ENCODE measurements around the gene FNDC8. TPM values are rescaled to one million over a fixed set of nuclear protein-coding genes. Genes with fewer than 3 reads are reported as not detected.
A peak's percentile ranks its signal among the peaks of the same experiment; 100 is the strongest.

FNDC8 gene
- polyA plus RNA-seq, 3 donors, result not detected

DNA sequence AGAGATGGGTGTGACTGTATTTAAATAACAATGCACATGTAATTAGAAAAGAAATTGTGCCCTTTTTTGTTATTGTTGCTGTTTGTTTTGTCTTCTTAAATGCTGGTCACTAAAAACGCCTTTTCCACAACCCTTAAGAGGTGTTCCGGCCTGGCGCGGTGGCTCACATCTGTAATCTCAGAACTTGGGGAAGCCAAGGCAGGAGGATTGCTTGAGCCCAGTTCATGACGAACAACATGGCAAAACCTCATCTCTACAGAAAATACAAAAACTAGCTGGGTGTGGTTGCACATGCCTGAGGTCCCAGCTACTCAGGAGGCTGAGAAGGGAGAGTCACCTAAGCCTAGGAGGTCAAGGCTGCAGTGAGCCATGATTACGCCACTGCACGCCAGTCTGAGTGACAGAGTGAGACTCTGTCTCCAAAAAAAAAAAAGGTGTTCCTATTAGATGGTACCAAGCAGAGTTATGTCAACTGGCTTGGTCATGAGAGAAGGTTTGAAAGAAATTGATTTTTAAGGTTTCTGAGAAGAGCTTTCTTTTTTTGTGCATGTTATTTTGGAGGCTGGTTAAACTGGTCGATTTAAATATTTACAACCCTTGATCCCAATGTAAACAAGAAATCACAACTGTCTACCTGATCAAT is 34.4 kb upstream of the FNDC8 start:
- peak overlapping the region in 1 of 3 experiments; percentile 100 for H3K4me3 ChIP-seq (replicated peaks in 1 of 3; ENCODE audit: low read depth in 2 of 3, low read length in 3 of 3)
- H3K9me3 Mint-ChIP-seq, result no peaks in the 10 kb centered on the region
- H3K4me2 ChIP-seq (replicated peaks; ENCODE audit: extremely low read depth, low read length, poor library complexity, severe bottlenecking), result peak overlapping the region; percentile 90
- H3K36me3 Mint-ChIP-seq, result peaks cover 0 to 12% of the 10 kb centered on the region in 2 donors
- peaks cover 21 to 28% of the 10 kb centered on the region in 2 donors for H3K4me1 ChIP-seq (ENCODE audit: control insufficient read depth in 1 of 2, insufficient read depth in 2 of 2, low read length in 2 of 2)
- no peak overlapping the region for H2AFZ ChIP-seq (ENCODE audit: insufficient read depth, low read depth, low read length, poor library complexity, severe bottlenecking)
- H3K9ac ChIP-seq (ENCODE audit: insufficient read depth, low read length, poor library complexity, severe bottlenecking), result no peak overlapping the region
- H3K27ac Mint-ChIP-seq, result peak overlapping the region in 6 of 7 donors; percentile 26 to 97 (median 93)
- H3K36me3 ChIP-seq (replicated peaks in 1 of 2; ENCODE audit: control insufficient read depth in 1 of 2, insufficient read depth in 2 of 2, low read length in 2 of 2), result no peaks in the 10 kb centered on the region
- peak overlapping the region in 1 of 2 donors; percentile 92 for H3K27ac ChIP-seq (ENCODE audit: low read depth in 1 of 2, low read length in 2 of 2)
- H4K20me1 ChIP-seq (ENCODE audit: insufficient read depth, low read length), result peaks cover 23% of the 10 kb centered on the region
- peak overlapping the region; percentile 91 to 97 for H3K4me3 Mint-ChIP-seq
- no peaks in the 10 kb centered on the region for H3K27me3 ChIP-seq (ENCODE audit: control insufficient read depth in 2 of 2, insufficient read depth in 2 of 2, low read length in 2 of 2)
- H3K4me1 Mint-ChIP-seq, result peaks cover 31% of the 10 kb centered on the region
- peaks cover 0 to 2% (median 0%) of the 10 kb centered on the region in 3 donors for H3K27me3 Mint-ChIP-seq (ENCODE audit: low read depth in 3 of 3)
- intact Hi-C loops (cut with micrococcal nuclease), result loop anchor here (5.0 kb wide), 3 partner anchors 35 to 105 kb away; partner anchors contain the start of gene LIG3 (in 1 of the 2)
- WGBS (ENCODE audit: insufficient coverage), result 69% methylated on average over 2 of the region's 8 CpGs
- DNase-seq, result peak in 1 of 3 donors; percentile 29
- no peak for TF ChIP-seq CTCF (IDR thresholded peaks at IDR 0.05)
- peaks cover 66% of the 10 kb centered on the region for H3K79me2 ChIP-seq (ENCODE audit: insufficient read depth, low read length)
- no peaks in the 10 kb centered on the region for H3K9me3 ChIP-seq (replicated peaks in 1 of 2; ENCODE audit: control insufficient read depth in 1 of 2, insufficient read depth in 1 of 2, low read length in 2 of 2)

DNA sequence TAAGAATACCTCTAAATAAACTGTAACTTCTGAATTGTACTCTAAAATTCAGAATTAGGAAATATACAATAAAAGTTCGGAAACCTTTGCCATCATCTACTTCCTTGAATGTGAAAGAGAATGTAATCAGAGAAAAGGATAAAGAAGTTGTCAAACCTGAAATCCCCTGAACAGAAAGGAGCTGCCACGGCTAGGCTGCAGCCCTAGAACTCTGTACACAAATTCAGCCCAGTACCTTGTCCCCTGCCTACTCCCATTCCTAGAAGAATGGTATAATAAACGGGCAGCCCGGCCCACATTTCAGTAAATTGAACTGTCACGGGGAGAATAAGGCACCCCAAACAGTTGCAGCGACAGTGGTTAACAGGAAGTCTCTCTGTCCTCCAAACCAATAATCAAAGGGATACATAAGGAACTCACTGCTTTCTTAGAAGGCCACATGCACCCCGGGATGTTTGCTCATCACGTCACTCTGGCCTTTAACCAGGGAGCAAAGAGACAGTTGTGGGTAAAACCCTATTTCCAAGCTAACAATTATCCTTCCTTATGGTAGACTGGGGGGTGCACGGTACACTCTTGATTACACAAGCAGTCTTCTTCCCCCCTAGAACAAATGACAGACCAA is 33.6 kb upstream of the FNDC8 start:
- Mint-ChIP-seq H3K9me3 (no peaks in the 10 kb centered on the region), H3K27ac (peak overlapping the region; percentile 89 to 97 (median 94)), H3K4me1 (peaks cover 30% of the 10 kb centered on the region), H3K4me3 (peak overlapping the region; percentile 91 to 97), H3K27me3 (ENCODE audit: low read depth in 3 of 3) (peaks cover 0 to 2% (median 0%) of the 10 kb centered on the region in 3 donors), H3K36me3 (peaks cover 0 to 12% of the 10 kb centered on the region in 2 donors)
- peak; percentile 33 to 72 (median 59) for DNase-seq
- peak overlapping the region; percentile 90 for H3K4me2 ChIP-seq (replicated peaks; ENCODE audit: extremely low read depth, low read length, poor library complexity, severe bottlenecking)
- peaks cover 18% of the 10 kb centered on the region for H4K20me1 ChIP-seq (ENCODE audit: insufficient read depth, low read length)
- H3K9ac ChIP-seq (ENCODE audit: insufficient read depth, low read length, poor library complexity, severe bottlenecking), result peak overlapping the region; percentile 85
- no peaks in the 10 kb centered on the region for H3K27me3 ChIP-seq (ENCODE audit: control insufficient read depth in 2 of 2, insufficient read depth in 2 of 2, low read length in 2 of 2)
- H3K27ac ChIP-seq (ENCODE audit: low read depth in 1 of 2, low read length in 2 of 2), result peak overlapping the region; percentile 78 to 92
- peaks cover 58% of the 10 kb centered on the region for H3K79me2 ChIP-seq (ENCODE audit: insufficient read depth, low read length)
- peaks cover 21 to 28% of the 10 kb centered on the region in 2 donors for H3K4me1 ChIP-seq (ENCODE audit: control insufficient read depth in 1 of 2, insufficient read depth in 2 of 2, low read length in 2 of 2)
- no peak for TF ChIP-seq CTCF (IDR thresholded peaks at IDR 0.05)
- no peaks in the 10 kb centered on the region for H3K36me3 ChIP-seq (replicated peaks in 1 of 2; ENCODE audit: control insufficient read depth in 1 of 2, insufficient read depth in 2 of 2, low read length in 2 of 2)
- WGBS (ENCODE audit: insufficient coverage), result 0% methylated on average over 4 of the region's 9 CpGs
- H3K4me3 ChIP-seq (replicated peaks in 1 of 3; ENCODE audit: low read depth in 2 of 3, low read length in 3 of 3), result peak overlapping the region; percentile 88 to 100 (median 90)
- no peaks in the 10 kb centered on the region for H3K9me3 ChIP-seq (replicated peaks in 1 of 2; ENCODE audit: control insufficient read depth in 1 of 2, insufficient read depth in 1 of 2, low read length in 2 of 2)
- H2AFZ ChIP-seq (ENCODE audit: insufficient read depth, low read depth, low read length, poor library complexity, severe bottlenecking), result peak overlapping the region; percentile 93
- intact Hi-C loops (cut with micrococcal nuclease), result loop anchor here (2.0 to 5.0 kb wide), 6 partner anchors 25 to 106 kb away; partner anchors contain the start of genes LIG3 (in 1 of the 2) and RFFL (in 1 of the 2)

All from CD14-positive monocyte (primary cell).